Erythroblast (primary cell): Measurements from ENCODE around the gene ZBTB7B.

Source experiments
- DNase-seq, 2 experiments: peaks; one replicate each; lab custom pipeline; 2025; lab: John Stamatoyannopoulos, UW
- GATA1 ChIP-seq: IDR thresholded peaks from 2 replicates; pipeline ENCODE4 v1.6.1; 2011; ENCODE audit warnings: low read depth, mild to moderate bottlenecking, control low read depth, low read length, moderate library complexity
- POLR2A ChIP-seq: IDR thresholded peaks from 2 replicates; pipeline ENCODE4 v1.6.1; 2011; ENCODE audit warnings: mild to moderate bottlenecking, low read length

The ZBTB7B gene

GRCh38 chr1:154999571-155000410 lies 2.8 kb upstream of the ZBTB7B start:
- peak; percentile 65 to 73 for DNase-seq
- TF ChIP-seq POLR2A (no peak), GATA1 (no peak)

GRCh38 chr1:155000411-155000725 lies 2.2 kb upstream of the ZBTB7B start:
- TF ChIP-seq GATA1: no peak
- TF ChIP-seq POLR2A: no peak
- DNase-seq: no peak

- TF ChIP-seq GATA1: no peak
- TF ChIP-seq POLR2A: peak; percentile 68
- DNase-seq: peak; percentile 89 to 91
Observed at GRCh38 chr1:155000726-155001424, 1.7 kb upstream of the ZBTB7B start.

GRCh38 chr1:155001425-155001674 lies 1.3 kb upstream of the ZBTB7B start:
- TF ChIP-seq GATA1 (no peak), POLR2A (no peak)
- no peak for DNase-seq

GRCh38 chr1:155001675-155002463 lies 733 bp upstream of the ZBTB7B start:
- TF ChIP-seq POLR2A (no peak), GATA1 (no peak)
- peak; percentile 99 for DNase-seq

- no peak for TF ChIP-seq GATA1
- TF ChIP-seq POLR2A: peak; percentile 30
- peak; percentile 49 to 67 for DNase-seq
Observed at GRCh38 chr1:155003227-155003765, 694 bp downstream of the ZBTB7B start.

- peak; percentile 47 to 67 for DNase-seq
- no peak for TF ChIP-seq GATA1
Observed at GRCh38 chr1:155003766-155004351, 1.3 kb downstream of the ZBTB7B start.

- TF ChIP-seq GATA1 (no peak), POLR2A (no peak)
- peak in 1 of 2 experiments; percentile 65 for DNase-seq
Observed at GRCh38 chr1:155004352-155005075, 1.9 kb downstream of the ZBTB7B start.

- DNase-seq: no peak
- TF ChIP-seq POLR2A (peak; percentile 63), GATA1 (no peak)
Observed at GRCh38 chr1:155005076-155006011, 2.7 kb downstream of the ZBTB7B start.

- DNase-seq: peak; percentile 59 to 70
- TF ChIP-seq GATA1 (no peak), POLR2A (no peak)
Observed at GRCh38 chr1:155006601-155007101, 4.0 kb downstream of the ZBTB7B start.

- TF ChIP-seq GATA1 (no peak), POLR2A (no peak)
- DNase-seq: no peak
Observed at GRCh38 chr1:155007251-155007828, 4.7 kb downstream of the ZBTB7B start.
